NOMO-1 treated with DMSO at 0.1 percent for 48 hours (cell line): ENCODE data around the gene PGLYRP1.

Experiments
- DNase-seq: peaks from one replicate; lab custom pipeline; 2025; ENCODE audit not compliant: unreplicated experiment; lab: John Stamatoyannopoulos, UW

Gene PGLYRP1

DNA sequence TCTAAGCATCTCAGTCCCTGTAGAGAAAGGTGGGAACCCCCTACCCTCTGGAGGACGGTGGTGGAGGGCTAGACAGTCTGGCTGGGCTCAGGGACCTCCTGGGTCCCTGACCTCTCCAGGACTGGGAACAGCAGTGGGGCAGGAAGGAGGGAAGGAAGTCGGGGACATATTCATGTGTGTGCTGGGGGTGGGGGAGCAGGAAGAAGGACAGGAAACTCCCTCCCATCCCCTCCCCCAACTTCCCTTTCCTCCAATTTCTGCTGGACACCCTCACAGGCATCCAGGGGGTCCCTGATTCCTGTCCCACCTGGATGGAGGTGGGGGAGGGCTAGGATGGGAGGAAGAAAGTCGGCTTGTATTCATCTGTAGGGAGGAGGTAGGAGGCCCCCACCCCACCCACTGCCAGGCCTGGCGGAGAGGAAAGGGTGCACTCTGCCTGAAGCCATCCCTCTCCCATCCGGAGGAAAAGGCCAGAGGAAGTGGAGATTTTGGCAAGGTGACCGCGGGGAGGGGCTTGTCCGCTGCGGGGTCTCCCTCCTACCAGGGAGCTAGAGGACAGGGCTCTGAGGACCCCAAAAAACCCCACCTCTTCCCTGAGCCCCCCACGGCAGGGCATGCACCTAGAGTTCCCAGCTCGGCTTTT lies 51.5 kb downstream of the PGLYRP1 start:
- no peak for DNase-seq

DNA sequence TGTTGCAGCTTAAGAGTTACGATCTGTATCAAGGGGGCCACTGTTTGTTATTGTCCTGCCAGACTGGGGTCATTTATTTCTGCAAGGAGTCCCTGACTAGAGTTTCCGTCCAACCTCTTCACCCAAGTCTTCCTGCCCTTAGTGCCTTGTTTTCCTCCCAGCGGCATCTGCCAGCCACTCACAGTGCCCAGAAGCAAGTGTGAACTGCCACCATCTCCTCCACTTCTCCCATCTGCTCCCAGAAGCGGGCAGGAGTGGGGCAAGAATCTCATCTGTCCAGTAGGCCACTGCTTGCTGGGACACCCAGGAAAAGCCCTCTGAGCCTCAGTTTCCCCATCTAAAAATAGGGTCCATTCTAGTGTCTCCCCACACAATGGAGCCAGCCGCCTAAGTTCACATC lies 53.2 kb downstream of the PGLYRP1 start:
- DNase-seq, result no peak
